Measurements from ENCODE around the gene CDHR5. TPM values are rescaled to one million over a fixed set of nuclear protein-coding genes. Genes with fewer than 3 reads are reported as not detected.
"Not testable (repeated sequence)": the region's sequence is repeated elsewhere in the genome, so short reads cannot be mapped to it uniquely, and the experiment has no call there.

Gene CDHR5
- total and polyA plus RNA-seq, 3 experiments from 2014 or later = not detected

GRCh38 chr11:660281-660680, 35.5 kb upstream of the CDHR5 start:
- no peak overlapping the region for H3K4me3 Mint-ChIP-seq
- H3K36me3 Mint-ChIP-seq = peaks cover 0 to 47% (median 2%) of the 10 kb centered on the region in 3 donors
- H3K4me1 Mint-ChIP-seq = peaks cover 0 to 2% (median 0%) of the 10 kb centered on the region in 3 donors
- no peak for DNase-seq
- Histone ChIP-seq H3K4me1 (ENCODE audit: insufficient read depth, low read length) (no peaks in the 10 kb centered on the region), H3K4me3 (ENCODE audit: low read length) (no peak overlapping the region), H3K9me3 (ENCODE audit: low read length) (no peaks in the 10 kb centered on the region), H3K27ac (ENCODE audit: low read depth, low read length) (no peak overlapping the region), H3K36me3 (ENCODE audit: insufficient read depth, low read length) (peaks cover 9% of the 10 kb centered on the region), H3K27me3 (ENCODE audit: insufficient read depth, low read length, poor library complexity, severe bottlenecking) (no peaks in the 10 kb centered on the region)
- ChIA-PET CTCF (no interaction called here), POLR2A (no interaction called here)
- no peaks in the 10 kb centered on the region for H3K9me3 Mint-ChIP-seq
- no peaks in the 10 kb centered on the region for H3K27me3 Mint-ChIP-seq
- H3K27ac Mint-ChIP-seq = no peak overlapping the region

- peaks cover 9% of the 10 kb centered on the region for H3K36me3 ChIP-seq (ENCODE audit: insufficient read depth, low read length)
- no peaks in the 10 kb centered on the region for H3K9me3 ChIP-seq (ENCODE audit: low read length)
- peaks cover 0 to 49% (median 2%) of the 10 kb centered on the region in 3 donors for H3K36me3 Mint-ChIP-seq
- H3K27me3 Mint-ChIP-seq = no peaks in the 10 kb centered on the region
- H3K27me3 ChIP-seq (ENCODE audit: insufficient read depth, low read length, poor library complexity, severe bottlenecking) = no peaks in the 10 kb centered on the region
- H3K4me3 Mint-ChIP-seq = no peak overlapping the region
- no peak overlapping the region for H3K27ac ChIP-seq (ENCODE audit: low read depth, low read length)
- no peaks in the 10 kb centered on the region for H3K9me3 Mint-ChIP-seq
- CTCF ChIA-PET = no interaction called here
- POLR2A ChIA-PET = no interaction called here
- H3K4me1 Mint-ChIP-seq = peaks cover 0 to 2% (median 0%) of the 10 kb centered on the region in 3 donors
- no peak for DNase-seq
- no peaks in the 10 kb centered on the region for H3K4me1 ChIP-seq (ENCODE audit: insufficient read depth, low read length)
- peak overlapping the region in 1 of 8 donors; percentile 43 for H3K27ac Mint-ChIP-seq
- no peak overlapping the region for H3K4me3 ChIP-seq (ENCODE audit: low read length)
These were observed 34.9 kb upstream of the CDHR5 start for GRCh38 chr11:659532-660085.

GRCh38 chr11:657691-658126, 33.0 kb upstream of the CDHR5 start:
- H3K4me1 Mint-ChIP-seq = no peaks in the 10 kb centered on the region
- no peaks in the 10 kb centered on the region for H3K9me3 ChIP-seq (ENCODE audit: low read length)
- ChIA-PET POLR2A (no interaction called here), CTCF (interaction anchor here (1.6 kb wide), 1 partner anchor 68 kb away, joined by 3 read pairs; no protein-coding TSS in a partner anchor)
- H3K27ac ChIP-seq (ENCODE audit: low read depth, low read length) = no peak overlapping the region
- no peak overlapping the region for H3K27ac Mint-ChIP-seq
- no peaks in the 10 kb centered on the region for H3K27me3 ChIP-seq (ENCODE audit: insufficient read depth, low read length, poor library complexity, severe bottlenecking)
- no peak overlapping the region for H3K4me3 Mint-ChIP-seq
- peaks cover 0 to 47% (median 2%) of the 10 kb centered on the region in 3 donors for H3K36me3 Mint-ChIP-seq
- no peaks in the 10 kb centered on the region for H3K4me1 ChIP-seq (ENCODE audit: insufficient read depth, low read length)
- no peaks in the 10 kb centered on the region for H3K9me3 Mint-ChIP-seq
- H3K36me3 ChIP-seq (ENCODE audit: insufficient read depth, low read length) = peaks cover 4% of the 10 kb centered on the region
- no peak for DNase-seq
- H3K27me3 Mint-ChIP-seq = no peaks in the 10 kb centered on the region
- no peak overlapping the region for H3K4me3 ChIP-seq (ENCODE audit: low read length)

- no peaks in the 10 kb centered on the region for H3K9me3 Mint-ChIP-seq
- no peaks in the 10 kb centered on the region for H3K4me1 Mint-ChIP-seq
- no peaks in the 10 kb centered on the region for H3K27me3 Mint-ChIP-seq
- Histone ChIP-seq H3K9me3 (ENCODE audit: low read length) (no peaks in the 10 kb centered on the region), H3K36me3 (ENCODE audit: insufficient read depth, low read length) (peaks cover 4% of the 10 kb centered on the region), H3K27ac (ENCODE audit: low read depth, low read length) (no peak overlapping the region), H3K4me1 (ENCODE audit: insufficient read depth, low read length) (no peaks in the 10 kb centered on the region), H3K27me3 (ENCODE audit: insufficient read depth, low read length, poor library complexity, severe bottlenecking) (no peaks in the 10 kb centered on the region), H3K4me3 (ENCODE audit: low read length) (no peak overlapping the region)
- ChIA-PET POLR2A (no interaction called here), CTCF (interaction anchor here (1.6 kb wide), 1 partner anchor 69 kb away, joined by 3 read pairs; no protein-coding TSS in a partner anchor)
- no peak for DNase-seq
- H3K27ac Mint-ChIP-seq = no peak overlapping the region
- H3K36me3 Mint-ChIP-seq = peaks cover 0 to 47% (median 5%) of the 10 kb centered on the region in 3 donors
- no peak overlapping the region for H3K4me3 Mint-ChIP-seq
These were observed 32.1 kb upstream of the CDHR5 start for GRCh38 chr11:656866-657265.

GRCh38 chr11:656426-656825, 31.7 kb upstream of the CDHR5 start:
- ChIA-PET POLR2A (no interaction called here), CTCF (interaction anchor here (1.6 kb wide), 1 partner anchor 69 kb away, joined by 3 read pairs; no protein-coding TSS in a partner anchor)
- H3K27me3 Mint-ChIP-seq = no peaks in the 10 kb centered on the region
- peaks cover 0 to 51% (median 5%) of the 10 kb centered on the region in 3 donors for H3K36me3 Mint-ChIP-seq
- Histone ChIP-seq H3K4me1 (ENCODE audit: insufficient read depth, low read length) (no peaks in the 10 kb centered on the region), H3K27ac (ENCODE audit: low read depth, low read length) (no peak overlapping the region), H3K36me3 (ENCODE audit: insufficient read depth, low read length) (peaks cover 4% of the 10 kb centered on the region), H3K27me3 (ENCODE audit: insufficient read depth, low read length, poor library complexity, severe bottlenecking) (no peaks in the 10 kb centered on the region), H3K4me3 (ENCODE audit: low read length) (no peak overlapping the region), H3K9me3 (ENCODE audit: low read length) (no peaks in the 10 kb centered on the region)
- H3K4me3 Mint-ChIP-seq = no peak overlapping the region
- H3K9me3 Mint-ChIP-seq = no peaks in the 10 kb centered on the region
- DNase-seq = no peak
- H3K27ac Mint-ChIP-seq = no peak overlapping the region
- no peaks in the 10 kb centered on the region for H3K4me1 Mint-ChIP-seq

DNA sequence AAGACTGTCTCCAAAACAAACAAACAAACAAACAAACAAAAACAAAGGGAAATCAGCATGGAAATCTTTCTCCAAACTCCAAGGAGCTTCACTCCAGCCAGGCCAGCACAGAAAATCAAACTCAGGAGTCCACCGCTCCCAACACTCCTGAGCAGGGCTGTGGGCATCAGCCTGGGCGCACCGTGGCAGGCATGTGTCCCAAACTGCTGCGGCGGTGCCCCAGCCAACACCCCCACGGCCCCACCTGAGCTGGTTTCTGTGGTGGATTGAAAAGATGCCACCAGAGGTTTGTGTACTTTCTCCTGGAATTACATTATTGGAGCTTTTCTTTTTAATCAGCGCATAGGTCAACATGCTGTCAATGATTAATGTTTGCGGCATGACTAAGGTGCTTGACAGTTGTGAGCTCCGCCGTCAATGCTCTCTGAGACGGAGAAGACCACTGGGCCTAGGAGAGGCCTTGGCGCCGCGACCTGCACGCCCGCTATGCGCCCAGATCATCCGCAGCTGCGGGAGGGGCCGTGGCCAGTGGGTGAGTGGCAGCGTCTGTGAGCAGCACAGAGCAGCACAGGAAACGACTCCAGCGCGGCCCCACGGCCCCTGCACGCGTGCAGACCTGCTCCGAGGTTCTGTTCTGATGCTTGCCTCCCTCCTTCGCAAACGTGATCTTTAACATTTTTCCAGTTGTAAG, 30.4 kb upstream of the CDHR5 start:
- H3K27me3 ChIP-seq (ENCODE audit: insufficient read depth, low read length, poor library complexity, severe bottlenecking) = no peaks in the 10 kb centered on the region
- no peaks in the 10 kb centered on the region for H3K9me3 ChIP-seq (ENCODE audit: low read length)
- ChIA-PET POLR2A (interaction anchor here (0.7 kb wide), 1 partner anchor 45 kb away, joined by 6 read pairs; no protein-coding TSS in a partner anchor), CTCF (interaction anchor here (1.2 to 1.5 kb wide), 2 partner anchors 67 to 101 kb away, joined by 3 to 6 read pairs; no protein-coding TSS in a partner anchor)
- no peaks in the 10 kb centered on the region for H3K4me1 ChIP-seq (ENCODE audit: insufficient read depth, low read length)
- H3K4me3 Mint-ChIP-seq = no peak overlapping the region
- no peak overlapping the region for H3K4me3 ChIP-seq (ENCODE audit: low read length)
- H3K36me3 ChIP-seq (ENCODE audit: insufficient read depth, low read length) = peaks cover 4% of the 10 kb centered on the region
- DNase-seq = no peak
- no peak overlapping the region for H3K27ac ChIP-seq (ENCODE audit: low read depth, low read length)
- H3K4me1 Mint-ChIP-seq = no peaks in the 10 kb centered on the region
- H3K36me3 Mint-ChIP-seq = peaks cover 0 to 56% (median 5%) of the 10 kb centered on the region in 3 donors
- H3K27me3 Mint-ChIP-seq = no peaks in the 10 kb centered on the region
- no peaks in the 10 kb centered on the region for H3K9me3 Mint-ChIP-seq
- no peak overlapping the region for H3K27ac Mint-ChIP-seq

DNA sequence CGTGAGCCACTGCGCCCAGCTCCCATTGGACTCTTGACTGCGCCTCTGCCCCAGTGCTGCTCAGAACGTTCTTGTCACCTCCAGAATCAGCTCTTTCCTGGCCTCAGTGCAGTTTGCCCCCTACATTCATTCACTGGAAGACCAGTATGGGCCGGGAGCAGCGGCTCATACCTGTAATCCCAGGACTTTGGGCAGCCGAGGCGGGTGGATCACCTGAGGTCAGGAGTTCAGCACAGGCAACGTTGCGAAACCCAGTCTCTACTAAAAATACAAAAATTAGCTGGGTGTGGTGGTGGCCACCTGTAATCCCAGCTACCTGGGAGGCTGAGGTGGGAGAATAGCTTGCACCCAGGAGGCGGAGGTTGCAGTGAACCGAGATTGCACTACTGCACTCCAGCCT, 29.7 kb upstream of the CDHR5 start:
- H3K4me1 ChIP-seq (ENCODE audit: insufficient read depth, low read length); H3K4me1 Mint-ChIP-seq; H3K4me3 Mint-ChIP-seq; H3K9me3 ChIP-seq (ENCODE audit: low read length); H3K27ac ChIP-seq (ENCODE audit: low read depth, low read length); H3K27ac Mint-ChIP-seq; POLR2A ChIA-PET; H3K27me3 ChIP-seq (ENCODE audit: insufficient read depth, low read length, poor library complexity, severe bottlenecking); H3K4me3 ChIP-seq (ENCODE audit: low read length); H3K36me3 ChIP-seq (ENCODE audit: insufficient read depth, low read length); DNase-seq; H3K27me3 Mint-ChIP-seq; H3K9me3 Mint-ChIP-seq: not testable (repeated sequence)
- CTCF ChIA-PET = interaction anchor here (1.2 to 1.5 kb wide), 2 partner anchors 67 to 100 kb away, joined by 3 to 6 read pairs; no protein-coding TSS in a partner anchor
- peaks cover 0 to 52% (median 5%) of the 10 kb centered on the region in 3 donors for H3K36me3 Mint-ChIP-seq

DNA sequence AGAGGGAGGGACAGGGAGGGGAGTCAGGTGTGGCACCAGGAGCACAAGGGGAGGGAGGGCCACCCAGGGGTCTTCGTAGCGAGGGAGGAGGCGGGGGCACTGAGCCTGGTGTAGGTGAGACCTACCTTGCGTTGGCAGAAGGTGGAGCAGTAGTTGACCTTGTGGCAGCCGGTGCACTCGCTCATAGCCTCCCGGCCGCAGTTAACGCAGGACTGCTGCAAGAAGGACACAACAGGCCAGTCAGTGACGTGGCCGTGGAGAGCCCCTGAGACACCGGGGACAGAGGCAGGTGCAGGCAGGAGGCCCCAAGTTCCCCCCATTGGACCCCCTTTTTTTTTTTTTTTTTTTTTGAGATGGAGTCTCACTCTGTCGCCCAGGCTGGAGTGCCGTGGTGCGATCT, 29.1 kb upstream of the CDHR5 start:
- DNase-seq = no peak
- no peaks in the 10 kb centered on the region for H3K27me3 ChIP-seq (ENCODE audit: insufficient read depth, low read length, poor library complexity, severe bottlenecking)

More for the DNA sequence above, 29.1 kb upstream of the CDHR5 start:
- no peak overlapping the region for H3K4me3 ChIP-seq (ENCODE audit: low read length)
- H3K27ac ChIP-seq (ENCODE audit: low read depth, low read length) = no peak overlapping the region
- H3K27ac Mint-ChIP-seq = peak overlapping the region in 1 of 8 donors; percentile 88
- no peaks in the 10 kb centered on the region for H3K27me3 Mint-ChIP-seq
- POLR2A ChIA-PET = no interaction called here
- no peaks in the 10 kb centered on the region for H3K4me1 Mint-ChIP-seq
- H3K36me3 ChIP-seq (ENCODE audit: insufficient read depth, low read length) = peaks cover 4% of the 10 kb centered on the region
- H3K36me3 Mint-ChIP-seq = peaks cover 0 to 48% (median 5%) of the 10 kb centered on the region in 3 donors
- H3K4me1 ChIP-seq (ENCODE audit: insufficient read depth, low read length) = no peaks in the 10 kb centered on the region
- no peak overlapping the region for H3K4me3 Mint-ChIP-seq
- H3K9me3 ChIP-seq (ENCODE audit: low read length) = no peaks in the 10 kb centered on the region
- CTCF ChIA-PET = no interaction called here
- no peaks in the 10 kb centered on the region for H3K9me3 Mint-ChIP-seq
